ENCODE data around the gene SLC6A20.

GRCh38 chr3:45800611-45801010 lies 4.3 kb upstream of the SLC6A20 start:
- TF ChIP-seq CTCF (IDR thresholded peaks at IDR 0.05) (no peak), POLR2A (IDR thresholded peaks at IDR 0.05) (no peak), POLR2AphosphoS5 (IDR thresholded peaks at IDR 0.05) (no peak)
